Neural cell (in vitro differentiated cells): ENCODE measurements around the gene SAMD15. TPM values are rescaled to one million over a fixed set of nuclear protein-coding genes. Genes with fewer than 3 reads are reported as not detected.

Experiments used
- H2AFZ ChIP-seq: fragments of 200-600, 300-800 bp; sonication (generic), shearing (Covaris generic); 2 replicates; pipeline ENCODE4 v1.6.0; 2014; ENCODE audit warnings: low read depth, mild to moderate bottlenecking, antibody characterized with exemption, low read length, moderate library complexity
- H3F3A ChIP-seq: fragments of 200-600 bp; shearing (Covaris generic); 2 replicates; pipeline ENCODE4 v1.6.1; 2016; ENCODE audit warnings: mild to moderate bottlenecking, moderate library complexity, mixed read lengths, antibody characterized with exemption, low read length; ENCODE audit not compliant: insufficient read depth, poor library complexity, severe bottlenecking
- H3K27ac ChIP-seq: fragments of 200-600, 300-800 bp; sonication (generic), shearing (Covaris generic); 2 replicates; pipeline ENCODE4 v1.5.1; 2014; ENCODE audit warnings: mild to moderate bottlenecking, low read length, moderate library complexity
- H3K27me3 ChIP-seq: fragments of 300-800, 200-600 bp; sonication (generic), shearing (Covaris generic); 2 replicates; pipeline ENCODE4 v1.6.0; 2014; ENCODE audit warnings: mild to moderate bottlenecking, low read depth, low read length, moderate library complexity; ENCODE audit not compliant: insufficient read depth
- H3K36me3 ChIP-seq: fragments of 300-800, 200-600 bp; sonication (generic), shearing (Covaris generic); 2 replicates; pipeline ENCODE4 v1.5.1; 2014; ENCODE audit warnings: mild to moderate bottlenecking, antibody characterized with exemption, low read length, moderate library complexity; ENCODE audit not compliant: insufficient read depth
- H3K4me2 ChIP-seq: fragments of 300-800, 200-600 bp; sonication (generic), shearing (Covaris generic); 2 replicates; pipeline ENCODE4 v1.6.0; 2014; ENCODE audit warnings: mild to moderate bottlenecking, low read length
- H3K4me3 ChIP-seq: fragments of 300-800, 200-600 bp; sonication (generic), shearing (Covaris generic); 2 replicates; pipeline ENCODE4 v1.5.1; 2014; ENCODE audit warnings: mild to moderate bottlenecking, low read length, moderate library complexity
- H3K79me2 ChIP-seq: fragments of 200-600 bp; shearing (Covaris generic); replicated peaks from 2 replicates; pipeline ENCODE4 v1.6.0; 2014; ENCODE audit warnings: mild to moderate bottlenecking, low read length, moderate library complexity; ENCODE audit not compliant: insufficient read depth
- H3K9ac ChIP-seq: fragments of 300-800, 200-600 bp; sonication (generic), shearing (Covaris generic); 2 replicates; pipeline ENCODE4 v1.6.1; 2016; ENCODE audit warnings: mild to moderate bottlenecking, low read length, mixed read lengths
- H3K9me2 ChIP-seq: fragments of 200-600 bp; shearing (Covaris generic); 2 replicates; pipeline ENCODE4 v1.6.1; 2016; ENCODE audit warnings: mild to moderate bottlenecking, low read length, mixed read lengths; ENCODE audit not compliant: insufficient read depth
- H3K9me3 ChIP-seq: fragments of 200-600, 300-800 bp; sonication (generic), shearing (Covaris generic); 2 replicates; pipeline ENCODE4 v1.6.1; 2016; ENCODE audit warnings: mild to moderate bottlenecking, mixed run types, low read length, moderate library complexity, mixed read lengths
- H4K20me1 ChIP-seq: fragments of 200-600 bp; shearing (Covaris generic); 2 replicates; pipeline ENCODE4 v1.6.1; 2016; ENCODE audit warnings: mild to moderate bottlenecking, mixed run types; ENCODE audit not compliant: insufficient read depth
- EP300 ChIP-seq: fragments of 450-650 bp; conservative IDR thresholded peaks from 2 replicates; pipeline ENCODE4 v1.6.1; 2014; ENCODE audit warnings: antibody characterized with exemption, mild to moderate bottlenecking, moderate library complexity; ENCODE audit not compliant: poor library complexity, severe bottlenecking
- EZH2 ChIP-seq: fragments of 200-600, 300-800 bp; shearing (Covaris generic), sonication (generic); IDR thresholded peaks from 2 replicates; pipeline ENCODE4 v1.6.1; 2014; ENCODE audit warnings: antibody characterized with exemption, low read length, borderline replicate concordance, mild to moderate bottlenecking; ENCODE audit not compliant: insufficient read depth, poor library complexity, severe bottlenecking
- MXI1 ChIP-seq: fragments of 450-650 bp; conservative IDR thresholded peaks from 2 replicates; pipeline ENCODE4 v1.6.1; 2014; ENCODE audit warnings: antibody characterized with exemption, mild to moderate bottlenecking; ENCODE audit not compliant: poor library complexity, severe bottlenecking
- POLR2AphosphoS5 ChIP-seq: IDR thresholded peaks from 2 replicates; pipeline ENCODE4 v1.6.1; 2012
- RAD21 ChIP-seq: fragments of 450-650 bp; conservative IDR thresholded peaks from 2 replicates; pipeline ENCODE4 v1.6.1; 2014; ENCODE audit warnings: antibody characterized with exemption, mild to moderate bottlenecking, moderate library complexity
- SMC3 ChIP-seq: fragments of 450-650 bp; conservative IDR thresholded peaks from 2 replicates; pipeline ENCODE4 v1.6.1; 2014; ENCODE audit warnings: antibody characterized with exemption, mild to moderate bottlenecking, moderate library complexity; ENCODE audit not compliant: poor library complexity
- TAF1 ChIP-seq: IDR thresholded peaks from 2 replicates; pipeline ENCODE4 v1.6.1; 2012; ENCODE audit warnings: low read depth
- polyA plus RNA-seq: library from polyadenylated mRNA; depleted of rRNA; stranded (reverse); fragments of >200 nt; gene quantifications from 2 replicates; pipeline ENCODE4 v1.2.3, GENCODE V29; 2014
- TF ChIP-seq, protein P1 (sequence below): fragments of 450-650 bp; IDR thresholded peaks from 2 replicates; pipeline ENCODE4 v1.5.1; 2014; ENCODE audit warnings: antibody characterized with exemption, mild to moderate bottlenecking, moderate library complexity; ENCODE audit not compliant: poor library complexity, severe bottlenecking
- TF ChIP-seq, protein P2 (sequence below): IDR thresholded peaks from 2 replicates; pipeline ENCODE4 v1.6.1; 2012; ENCODE audit warnings: borderline replicate concordance

Gene SAMD15
- polyA plus RNA-seq, 1 donor from 2014 or later: 2.8 TPM

DNA sequence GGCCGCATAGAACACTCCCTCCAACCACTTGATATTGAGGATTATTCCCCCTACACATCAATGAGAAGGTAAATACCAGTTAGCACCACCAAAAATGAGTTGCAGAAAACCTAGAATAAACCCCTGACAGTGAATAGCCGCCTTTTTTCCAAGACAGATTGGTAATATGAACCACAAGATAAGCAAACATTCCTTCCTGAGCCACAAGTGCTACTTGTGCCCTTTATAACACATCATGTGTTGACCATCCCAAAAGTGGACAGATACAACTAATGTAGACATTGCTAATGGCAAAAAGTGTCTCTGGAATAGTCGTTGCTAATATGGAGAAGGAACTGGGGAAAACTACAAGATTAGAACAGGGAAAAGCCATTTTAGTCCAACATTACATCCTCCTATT, 28.9 kb downstream of the SAMD15 start:
- H3K9me2 ChIP-seq: no peaks in the 10 kb centered on the region
- H3K4me3 ChIP-seq: no peak overlapping the region
- no peak overlapping the region for H3K9ac ChIP-seq
- H3K9me3 ChIP-seq: no peaks in the 10 kb centered on the region
- H4K20me1 ChIP-seq: no peaks in the 10 kb centered on the region
- no peak overlapping the region for H3K27ac ChIP-seq
- no peaks in the 10 kb centered on the region for H3K27me3 ChIP-seq
- no peak overlapping the region for H2AFZ ChIP-seq
- no peak overlapping the region for H3K4me2 ChIP-seq
- no peaks in the 10 kb centered on the region for H3K36me3 ChIP-seq
- H3F3A ChIP-seq: no peaks in the 10 kb centered on the region
- no peaks in the 10 kb centered on the region for H3K79me2 ChIP-seq
- TF ChIP-seq POLR2AphosphoS5 (no peak), EP300 (no peak), RAD21 (no peak), MXI1 (no peak), SMC3 (no peak), EZH2 (no peak), TAF1 (no peak)
- TF ChIP-seq, protein P1, sequence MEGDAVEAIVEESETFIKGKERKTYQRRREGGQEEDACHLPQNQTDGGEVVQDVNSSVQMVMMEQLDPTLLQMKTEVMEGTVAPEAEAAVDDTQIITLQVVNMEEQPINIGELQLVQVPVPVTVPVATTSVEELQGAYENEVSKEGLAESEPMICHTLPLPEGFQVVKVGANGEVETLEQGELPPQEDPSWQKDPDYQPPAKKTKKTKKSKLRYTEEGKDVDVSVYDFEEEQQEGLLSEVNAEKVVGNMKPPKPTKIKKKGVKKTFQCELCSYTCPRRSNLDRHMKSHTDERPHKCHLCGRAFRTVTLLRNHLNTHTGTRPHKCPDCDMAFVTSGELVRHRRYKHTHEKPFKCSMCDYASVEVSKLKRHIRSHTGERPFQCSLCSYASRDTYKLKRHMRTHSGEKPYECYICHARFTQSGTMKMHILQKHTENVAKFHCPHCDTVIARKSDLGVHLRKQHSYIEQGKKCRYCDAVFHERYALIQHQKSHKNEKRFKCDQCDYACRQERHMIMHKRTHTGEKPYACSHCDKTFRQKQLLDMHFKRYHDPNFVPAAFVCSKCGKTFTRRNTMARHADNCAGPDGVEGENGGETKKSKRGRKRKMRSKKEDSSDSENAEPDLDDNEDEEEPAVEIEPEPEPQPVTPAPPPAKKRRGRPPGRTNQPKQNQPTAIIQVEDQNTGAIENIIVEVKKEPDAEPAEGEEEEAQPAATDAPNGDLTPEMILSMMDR: no peak
- TF ChIP-seq, protein P2, sequence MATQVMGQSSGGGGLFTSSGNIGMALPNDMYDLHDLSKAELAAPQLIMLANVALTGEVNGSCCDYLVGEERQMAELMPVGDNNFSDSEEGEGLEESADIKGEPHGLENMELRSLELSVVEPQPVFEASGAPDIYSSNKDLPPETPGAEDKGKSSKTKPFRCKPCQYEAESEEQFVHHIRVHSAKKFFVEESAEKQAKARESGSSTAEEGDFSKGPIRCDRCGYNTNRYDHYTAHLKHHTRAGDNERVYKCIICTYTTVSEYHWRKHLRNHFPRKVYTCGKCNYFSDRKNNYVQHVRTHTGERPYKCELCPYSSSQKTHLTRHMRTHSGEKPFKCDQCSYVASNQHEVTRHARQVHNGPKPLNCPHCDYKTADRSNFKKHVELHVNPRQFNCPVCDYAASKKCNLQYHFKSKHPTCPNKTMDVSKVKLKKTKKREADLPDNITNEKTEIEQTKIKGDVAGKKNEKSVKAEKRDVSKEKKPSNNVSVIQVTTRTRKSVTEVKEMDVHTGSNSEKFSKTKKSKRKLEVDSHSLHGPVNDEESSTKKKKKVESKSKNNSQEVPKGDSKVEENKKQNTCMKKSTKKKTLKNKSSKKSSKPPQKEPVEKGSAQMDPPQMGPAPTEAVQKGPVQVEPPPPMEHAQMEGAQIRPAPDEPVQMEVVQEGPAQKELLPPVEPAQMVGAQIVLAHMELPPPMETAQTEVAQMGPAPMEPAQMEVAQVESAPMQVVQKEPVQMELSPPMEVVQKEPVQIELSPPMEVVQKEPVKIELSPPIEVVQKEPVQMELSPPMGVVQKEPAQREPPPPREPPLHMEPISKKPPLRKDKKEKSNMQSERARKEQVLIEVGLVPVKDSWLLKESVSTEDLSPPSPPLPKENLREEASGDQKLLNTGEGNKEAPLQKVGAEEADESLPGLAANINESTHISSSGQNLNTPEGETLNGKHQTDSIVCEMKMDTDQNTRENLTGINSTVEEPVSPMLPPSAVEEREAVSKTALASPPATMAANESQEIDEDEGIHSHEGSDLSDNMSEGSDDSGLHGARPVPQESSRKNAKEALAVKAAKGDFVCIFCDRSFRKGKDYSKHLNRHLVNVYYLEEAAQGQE: no peak

DNA sequence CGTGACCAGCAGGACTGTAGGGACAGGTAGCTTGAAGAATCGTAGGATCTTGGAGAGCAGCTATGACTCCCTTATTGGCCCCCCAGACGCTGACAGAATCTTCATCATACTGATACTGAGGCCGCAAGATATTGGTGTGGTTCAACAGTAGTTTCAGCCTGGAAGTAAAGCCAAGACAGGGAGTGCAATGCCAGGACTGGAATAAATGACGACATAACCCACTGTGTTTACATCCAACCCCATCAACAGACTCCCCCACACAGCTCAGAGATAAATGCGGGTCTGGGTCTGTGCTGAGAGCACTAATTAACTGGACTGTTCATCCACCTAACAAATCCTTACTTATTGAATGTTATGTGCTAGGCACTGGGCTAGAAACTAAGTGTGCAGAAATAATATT, 29.5 kb downstream of the SAMD15 start:
- no peak overlapping the region for H2AFZ ChIP-seq
- no peaks in the 10 kb centered on the region for H3F3A ChIP-seq
- no peak overlapping the region for H3K4me2 ChIP-seq
- TF ChIP-seq POLR2AphosphoS5: no peak
- no peak for TF ChIP-seq EZH2
- no peak for TF ChIP-seq SMC3
- no peak for TF ChIP-seq RAD21
- TF ChIP-seq MXI1: no peak
- TF ChIP-seq, protein P2: no peak
- no peak for TF ChIP-seq EP300
- H3K79me2 ChIP-seq: no peaks in the 10 kb centered on the region
- no peaks in the 10 kb centered on the region for H3K9me2 ChIP-seq
- no peaks in the 10 kb centered on the region for H4K20me1 ChIP-seq
- no peaks in the 10 kb centered on the region for H3K27me3 ChIP-seq
- H3K9me3 ChIP-seq: no peaks in the 10 kb centered on the region
- no peaks in the 10 kb centered on the region for H3K36me3 ChIP-seq
- no peak overlapping the region for H3K27ac ChIP-seq
- no peak overlapping the region for H3K9ac ChIP-seq
- no peak overlapping the region for H3K4me3 ChIP-seq
